NT2/D1 (cell line): ENCODE results near the gene SEMA3A.

ENCODE experiments used
- SUZ12 ChIP-seq: IDR thresholded peaks from 2 replicates; pipeline ENCODE4 v1.6.1; 2011; ENCODE audit not compliant: insufficient read length, insufficient read depth; ENCODE audit errors: extremely low read depth
- ZNF274 ChIP-seq: IDR thresholded peaks from 2 replicates; pipeline ENCODE4 v1.6.1; 2011; ENCODE audit warnings: mild to moderate bottlenecking, low read depth, low read length

GRCh38 chr7:84193747-84194146, 842 bp downstream of the SEMA3A start:
- TF ChIP-seq ZNF274: no peak
- no peak for TF ChIP-seq SUZ12
